ENCODE measurements around the gene ZNF486. TPM values are rescaled to one million over a fixed set of nuclear protein-coding genes. Genes with fewer than 3 reads are reported as not detected.

Gene ZNF486
- total and polyA plus RNA-seq, 2 experiments from 2014 or later, result 25.4 to 37.6 TPM

- TF ChIP-seq ZNF462 (CRISPR knock-in tag; IDR thresholded peaks at IDR 0.05), result no peak
- TF ChIP-seq CREB1 (CRISPR knock-in tag; IDR thresholded peaks at IDR 0.05; ENCODE audit: low read depth), result no peak
- TF ChIP-seq POLR2AphosphoS5 (IDR thresholded peaks at IDR 0.05; ENCODE audit: low read depth), result no peak
- no peak for TF ChIP-seq JUNB (IDR thresholded peaks at IDR 0.05; ENCODE audit: unreplicated experiment)
- no peak for TF ChIP-seq STAT1 (IDR thresholded peaks at IDR 0.05; ENCODE audit: unreplicated experiment)
- no peak for TF ChIP-seq ZNF114 (CRISPR knock-in tag; IDR thresholded peaks at IDR 0.05)
- no peak for TF ChIP-seq EZH2phosphoT487 (IDR thresholded peaks at IDR 0.05; ENCODE audit: unreplicated experiment)
- TF ChIP-seq ETS1 (IDR thresholded peaks at IDR 0.05), result no peak
- TF ChIP-seq REST (IDR thresholded peaks at IDR 0.05; ENCODE audit: unreplicated experiment), result no peak
Measured at GRCh38 chr19:20243629-20244028, 76.6 kb downstream of the ZNF486 start (continued).

Measured in GM23338 (cell line).